ENCODE data around the gene DRC1. TPM values are rescaled to one million over a fixed set of nuclear protein-coding genes. Genes with fewer than 3 reads are reported as not detected.

The DRC1 gene
- polyA plus RNA-seq, 1 experiment, result 0.05 TPM

- no peak for DNase-seq (ENCODE audit: low read depth)
- Histone ChIP-seq H3K4me3 (ENCODE audit: low read depth, low read length) (no peak overlapping the region), H3K36me3 (ENCODE audit: control insufficient read depth, insufficient read depth, low read length) (no peaks in the 10 kb centered on the region), H3K27me3 (ENCODE audit: control insufficient read depth, insufficient read depth, low read length) (peaks cover 4% of the 10 kb centered on the region)
- CTCF ChIA-PET, result interaction anchor here (1.0 kb wide), 1 partner anchor 27 kb away, joined by 3 read pairs; no protein-coding TSS in a partner anchor
- TF ChIP-seq CTCF (IDR thresholded peaks at IDR 0.05; ENCODE audit: insufficient read depth, low read depth, low read length), result no peak
- POLR2A ChIA-PET, result no interaction called here
These were observed 8.1 kb downstream of the DRC1 start for GRCh38 chr2:26409785-26410184.

GRCh38 chr2:26410764-26411243 lies 9.1 kb downstream of the DRC1 start:
- H3K4me3 ChIP-seq (ENCODE audit: low read depth, low read length), result no peak overlapping the region
- POLR2A ChIA-PET, result no interaction called here
- CTCF ChIA-PET, result no interaction called here
- H3K36me3 ChIP-seq (ENCODE audit: control insufficient read depth, insufficient read depth, low read length), result no peaks in the 10 kb centered on the region
- no peak for TF ChIP-seq CTCF (IDR thresholded peaks at IDR 0.05; ENCODE audit: insufficient read depth, low read depth, low read length)
- H3K27me3 ChIP-seq (ENCODE audit: control insufficient read depth, insufficient read depth, low read length), result peaks cover 4% of the 10 kb centered on the region
- no peak for DNase-seq (ENCODE audit: low read depth)

GRCh38 chr2:26411419-26411818 lies 9.7 kb downstream of the DRC1 start:
- H3K27me3 ChIP-seq (ENCODE audit: control insufficient read depth, insufficient read depth, low read length), result peaks cover 4% of the 10 kb centered on the region
- H3K36me3 ChIP-seq (ENCODE audit: control insufficient read depth, insufficient read depth, low read length), result no peaks in the 10 kb centered on the region
- ChIA-PET CTCF (no interaction called here), POLR2A (no interaction called here)
- no peak overlapping the region for H3K4me3 ChIP-seq (ENCODE audit: low read depth, low read length)
- DNase-seq (ENCODE audit: low read depth), result no peak
- TF ChIP-seq CTCF (IDR thresholded peaks at IDR 0.05; ENCODE audit: insufficient read depth, low read depth, low read length), result no peak

- POLR2A ChIA-PET, result no interaction called here
These were observed 10.5 kb downstream of the DRC1 start for GRCh38 chr2:26412091-26412673.

GRCh38 chr2:26414311-26414710 lies 12.6 kb downstream of the DRC1 start:
- POLR2A ChIA-PET, result no interaction called here
- Histone ChIP-seq H3K4me3 (ENCODE audit: low read depth, low read length) (no peak overlapping the region), H3K27me3 (ENCODE audit: control insufficient read depth, insufficient read depth, low read length) (peaks cover 2% of the 10 kb centered on the region; the same call in 1 of the 2 replicates), H3K36me3 (ENCODE audit: control insufficient read depth, insufficient read depth, low read length) (no peaks in the 10 kb centered on the region)
- TF ChIP-seq CTCF (IDR thresholded peaks at IDR 0.05; ENCODE audit: insufficient read depth, low read depth, low read length), result no peak
- no peak for DNase-seq (ENCODE audit: low read depth)
- CTCF ChIA-PET, result interaction anchor here (0.7 kb wide), 1 partner anchor 8 kb away, joined by 3 read pairs; no protein-coding TSS in a partner anchor

More at GRCh38 chr2:26412091-26412673, 10.5 kb downstream of the DRC1 start:
- Histone ChIP-seq H3K36me3 (ENCODE audit: control insufficient read depth, insufficient read depth, low read length) (no peaks in the 10 kb centered on the region), H3K4me3 (ENCODE audit: low read depth, low read length) (no peak overlapping the region), H3K27me3 (ENCODE audit: control insufficient read depth, insufficient read depth, low read length) (peaks cover 4% of the 10 kb centered on the region)
- TF ChIP-seq CTCF (IDR thresholded peaks at IDR 0.05; ENCODE audit: insufficient read depth, low read depth, low read length), result no peak
- CTCF ChIA-PET, result no interaction called here
- no peak for DNase-seq (ENCODE audit: low read depth)
